DND-41 (cell line): Measurements from ENCODE around the gene ADAMTSL2.

ENCODE experiments used
- ATAC-seq: fragments of 200-7000 bp; cut with Tn5 transposase; 3 replicates; pipeline ENCODE4 v1.9.1; 2021; ENCODE audit warnings: low read depth; ENCODE audit not compliant: insufficient read depth
- DNase-seq: peaks from one replicate; pipeline ENCODE4 v3.0.0-alpha.2; 2020
- H2AFZ ChIP-seq: 2 replicates; pipeline ENCODE4 v1.6.0; 2012; ENCODE audit warnings: low read depth, low read length
- H3K27ac ChIP-seq: 2 replicates; pipeline ENCODE4 v1.5.1; 2012; ENCODE audit warnings: low read length, inconsistent platforms
- H3K27me3 ChIP-seq: fragments of 200-600 bp; sonication (generic); 2 replicates; pipeline ENCODE4 v1.6.0; 2012; ENCODE audit warnings: low read length, mild to moderate bottlenecking, inconsistent platforms; ENCODE audit not compliant: insufficient read depth, poor library complexity
- H3K36me3 ChIP-seq: 2 replicates; pipeline ENCODE4 v1.5.1; 2012; ENCODE audit warnings: low read length, inconsistent platforms; ENCODE audit not compliant: insufficient read depth
- H3K4me1 ChIP-seq: 2 replicates; pipeline ENCODE4 v1.5.1; 2012; ENCODE audit warnings: mild to moderate bottlenecking, low read length; ENCODE audit not compliant: insufficient read depth
- H3K4me2 ChIP-seq: 2 replicates; pipeline ENCODE4 v1.6.0; 2012; ENCODE audit warnings: mild to moderate bottlenecking, moderate library complexity, low read length, inconsistent platforms; ENCODE audit not compliant: insufficient read depth
- H3K4me3 ChIP-seq, 2 experiments: fragments of 200-600 bp in 1 of 2; shearing (Covaris generic) in 1 of 2; 2 replicates each; pipeline ENCODE4 v1.5.1; 2012 to 2016; ENCODE audit warnings: inconsistent platforms in 2 of 2, low read length in 2 of 2, mild to moderate bottlenecking in 2 of 2, low read depth in 1 of 2, moderate library complexity in 1 of 2
- H3K79me2 ChIP-seq: 2 replicates; pipeline ENCODE4 v1.6.0; 2012; ENCODE audit warnings: low read length, inconsistent platforms; ENCODE audit not compliant: insufficient read depth
- H3K9ac ChIP-seq: 2 replicates; pipeline ENCODE4 v1.6.0; 2012; ENCODE audit warnings: low read depth, mild to moderate bottlenecking, inconsistent platforms, low read length, moderate library complexity
- H3K9me3 ChIP-seq: 2 replicates; pipeline ENCODE4 v1.5.1; 2012; ENCODE audit warnings: low read length, moderate library complexity, mild to moderate bottlenecking, inconsistent platforms; ENCODE audit not compliant: insufficient read depth, severe bottlenecking
- H4K20me1 ChIP-seq: 2 replicates; pipeline ENCODE4 v1.6.0; 2012; ENCODE audit warnings: low read length; ENCODE audit not compliant: insufficient read depth
- EZH2 ChIP-seq: IDR thresholded peaks from 3 replicates; pipeline ENCODE4 v1.6.1; 2012; ENCODE audit warnings: borderline replicate concordance, low read depth, mild to moderate bottlenecking, moderate library complexity, low read length, inconsistent platforms; ENCODE audit not compliant: severe bottlenecking
- TF ChIP-seq, protein P1 (sequence below): IDR thresholded peaks from 2 replicates; pipeline ENCODE4 v1.5.1; 2012; ENCODE audit warnings: borderline replicate concordance, low read length, moderate library complexity, mild to moderate bottlenecking; ENCODE audit not compliant: poor library complexity, severe bottlenecking; ENCODE audit errors: extremely low read depth

The ADAMTSL2 gene

GRCh38 chr9:133580419-133580738, 45.9 kb downstream of the ADAMTSL2 start:
- H3K36me3 ChIP-seq, result no peaks in the 10 kb centered on the region
- H3K79me2 ChIP-seq, result no peaks in the 10 kb centered on the region
- peaks cover 5% of the 10 kb centered on the region; the same call in 1 of the 2 replicates for H4K20me1 ChIP-seq
- DNase-seq, result no peak
- no peak overlapping the region for H3K9ac ChIP-seq
- no peak overlapping the region for H3K4me2 ChIP-seq
- no peak overlapping the region for H3K27ac ChIP-seq
- H2AFZ ChIP-seq, result no peak overlapping the region
- H3K4me3 ChIP-seq, result no peak overlapping the region
- H3K4me1 ChIP-seq, result peaks cover 11% of the 10 kb centered on the region
- no peak for ATAC-seq
- no peaks in the 10 kb centered on the region for H3K9me3 ChIP-seq
- TF ChIP-seq, protein P1, sequence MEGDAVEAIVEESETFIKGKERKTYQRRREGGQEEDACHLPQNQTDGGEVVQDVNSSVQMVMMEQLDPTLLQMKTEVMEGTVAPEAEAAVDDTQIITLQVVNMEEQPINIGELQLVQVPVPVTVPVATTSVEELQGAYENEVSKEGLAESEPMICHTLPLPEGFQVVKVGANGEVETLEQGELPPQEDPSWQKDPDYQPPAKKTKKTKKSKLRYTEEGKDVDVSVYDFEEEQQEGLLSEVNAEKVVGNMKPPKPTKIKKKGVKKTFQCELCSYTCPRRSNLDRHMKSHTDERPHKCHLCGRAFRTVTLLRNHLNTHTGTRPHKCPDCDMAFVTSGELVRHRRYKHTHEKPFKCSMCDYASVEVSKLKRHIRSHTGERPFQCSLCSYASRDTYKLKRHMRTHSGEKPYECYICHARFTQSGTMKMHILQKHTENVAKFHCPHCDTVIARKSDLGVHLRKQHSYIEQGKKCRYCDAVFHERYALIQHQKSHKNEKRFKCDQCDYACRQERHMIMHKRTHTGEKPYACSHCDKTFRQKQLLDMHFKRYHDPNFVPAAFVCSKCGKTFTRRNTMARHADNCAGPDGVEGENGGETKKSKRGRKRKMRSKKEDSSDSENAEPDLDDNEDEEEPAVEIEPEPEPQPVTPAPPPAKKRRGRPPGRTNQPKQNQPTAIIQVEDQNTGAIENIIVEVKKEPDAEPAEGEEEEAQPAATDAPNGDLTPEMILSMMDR, result no peak
- no peaks in the 10 kb centered on the region for H3K27me3 ChIP-seq

GRCh38 chr9:133581011-133581410, 46.5 kb downstream of the ADAMTSL2 start:
- no peaks in the 10 kb centered on the region for H3K79me2 ChIP-seq
- ATAC-seq (no peak), DNase-seq (no peak)
- peaks cover 7% of the 10 kb centered on the region; the same call in 1 of the 2 replicates for H4K20me1 ChIP-seq
- H3K4me3 ChIP-seq, result no peak overlapping the region
- no peaks in the 10 kb centered on the region for H3K27me3 ChIP-seq
- no peak overlapping the region for H3K9ac ChIP-seq
- H3K36me3 ChIP-seq, result no peaks in the 10 kb centered on the region
- no peak overlapping the region for H3K4me2 ChIP-seq
- H3K4me1 ChIP-seq, result peaks cover 17% of the 10 kb centered on the region
- no peak overlapping the region for H3K27ac ChIP-seq
- no peak overlapping the region for H2AFZ ChIP-seq
- H3K9me3 ChIP-seq, result no peaks in the 10 kb centered on the region
- no peak for TF ChIP-seq EZH2
- TF ChIP-seq, protein P1, result no peak

DNA sequence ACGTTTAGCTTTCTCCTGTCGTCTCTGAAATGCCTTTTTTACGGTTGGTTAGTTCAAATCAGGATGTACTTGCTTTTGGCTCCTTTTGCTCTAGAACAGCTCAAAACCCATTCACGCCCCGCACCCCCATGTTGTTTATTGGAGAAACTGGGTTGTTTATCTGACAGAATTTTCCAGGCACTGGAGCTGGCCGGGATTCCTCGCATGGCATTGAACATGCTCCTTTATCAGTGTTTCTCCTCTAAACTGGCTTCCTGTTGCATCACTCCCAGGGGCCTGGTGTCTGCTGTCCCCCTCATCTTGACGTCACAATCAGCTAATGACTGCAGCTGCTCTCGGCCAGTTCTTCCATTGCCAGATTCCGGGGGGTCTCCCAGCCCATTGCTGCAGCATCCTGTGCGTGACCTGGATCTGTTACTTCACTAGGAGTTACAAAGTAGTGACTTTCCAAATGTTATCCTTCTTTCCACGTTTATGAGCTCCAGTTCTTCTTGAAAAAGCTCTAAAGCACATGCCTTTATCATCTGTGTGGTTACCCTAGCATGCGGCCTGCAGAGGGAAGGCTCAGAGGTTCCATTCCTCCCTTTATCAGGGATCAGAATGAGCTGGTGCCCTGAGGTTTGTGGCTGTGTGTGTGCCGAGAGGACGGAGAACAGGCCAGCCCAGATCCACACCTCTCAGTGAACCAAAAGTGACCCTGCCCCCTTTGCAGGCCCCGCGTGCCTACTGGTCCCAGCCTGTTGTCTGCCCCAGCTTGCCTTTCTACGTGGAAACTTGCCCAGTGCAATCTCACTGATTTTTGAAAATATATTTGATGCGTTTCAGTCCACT, 47.2 kb downstream of the ADAMTSL2 start:
- Histone ChIP-seq H3K4me2 (no peak overlapping the region), H3K4me1 (peaks cover 25% of the 10 kb centered on the region), H3K27ac (no peak overlapping the region)

More for the DNA sequence above, 47.2 kb downstream of the ADAMTSL2 start:
- H3K79me2 ChIP-seq, result no peaks in the 10 kb centered on the region
- no peak overlapping the region for H3K4me3 ChIP-seq
- H3K9me3 ChIP-seq, result no peaks in the 10 kb centered on the region
- peaks cover 7% of the 10 kb centered on the region; the same call in 1 of the 2 replicates for H4K20me1 ChIP-seq
- no peaks in the 10 kb centered on the region for H3K27me3 ChIP-seq
- no peak overlapping the region for H3K9ac ChIP-seq
- ATAC-seq (no peak), DNase-seq (no peak)
- no peak for TF ChIP-seq EZH2
- TF ChIP-seq, protein P1, result no peak
- H3K36me3 ChIP-seq, result no peaks in the 10 kb centered on the region
- no peak overlapping the region for H2AFZ ChIP-seq
